Amniotic epithelial cell (primary cell): ENCODE measurements around the gene SUPT3H.

Experiments
- DNase-seq: peaks from one replicate; pipeline ENCODE4 v3.0.0-alpha.2; 2010; ENCODE audit warnings: low read depth

Gene SUPT3H

GRCh38 chr6:45388328-45388727 lies 10.6 kb upstream of the SUPT3H start:
- peak; percentile 56 for DNase-seq

GRCh38 chr6:45387236-45387635 lies 9.5 kb upstream of the SUPT3H start:
- peak; percentile 61 for DNase-seq

GRCh38 chr6:45386501-45386900 lies 8.8 kb upstream of the SUPT3H start:
- no peak for DNase-seq

DNA sequence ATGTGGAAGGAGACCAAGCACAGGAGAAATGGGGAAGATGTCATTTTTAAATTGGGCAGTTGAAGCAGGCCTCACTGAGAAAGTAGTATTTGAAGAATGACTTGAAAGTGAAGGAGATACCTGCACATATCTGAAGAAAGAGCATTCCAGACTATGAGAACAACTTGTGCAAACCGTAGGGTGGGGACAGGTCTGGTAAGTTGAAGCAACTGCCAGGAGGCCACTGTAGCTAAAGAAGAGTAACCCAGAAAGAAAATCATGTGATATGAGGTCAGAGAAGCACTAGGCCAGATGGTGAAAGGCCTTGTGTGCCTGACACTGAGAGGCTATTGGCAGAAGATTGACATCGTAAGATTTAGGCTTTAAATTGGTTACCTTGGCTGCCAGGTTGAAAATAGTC lies 4.7 kb upstream of the SUPT3H start:
- DNase-seq, result no peak

DNA sequence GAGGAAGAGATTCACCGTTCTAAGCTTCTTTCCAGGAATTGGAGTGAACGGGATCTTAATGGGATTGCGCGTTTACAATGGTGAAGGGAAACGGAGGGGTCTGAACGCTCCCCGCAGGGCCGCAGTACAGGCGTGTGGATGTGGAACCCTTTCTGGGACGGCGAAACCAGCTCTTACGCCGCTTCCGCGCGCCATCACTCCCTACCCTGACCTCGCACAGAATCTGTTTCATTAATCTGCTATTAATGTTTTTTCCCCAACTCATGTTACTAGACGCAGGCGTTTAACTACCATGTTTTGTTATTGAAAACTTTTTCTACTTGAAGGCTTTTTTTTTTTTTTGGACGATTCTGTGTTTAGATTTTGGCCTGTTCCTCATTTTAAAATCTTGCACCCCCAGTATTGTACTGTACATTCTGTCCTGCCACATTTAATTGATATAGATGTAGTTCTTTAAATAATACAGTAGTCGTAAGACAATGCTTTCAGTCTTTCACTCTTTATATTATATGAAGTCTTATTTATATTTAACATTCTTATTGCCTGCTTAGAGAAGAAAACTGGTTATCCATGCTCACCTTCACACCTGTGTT lies 696 bp upstream of the SUPT3H start:
- no peak for DNase-seq

DNA sequence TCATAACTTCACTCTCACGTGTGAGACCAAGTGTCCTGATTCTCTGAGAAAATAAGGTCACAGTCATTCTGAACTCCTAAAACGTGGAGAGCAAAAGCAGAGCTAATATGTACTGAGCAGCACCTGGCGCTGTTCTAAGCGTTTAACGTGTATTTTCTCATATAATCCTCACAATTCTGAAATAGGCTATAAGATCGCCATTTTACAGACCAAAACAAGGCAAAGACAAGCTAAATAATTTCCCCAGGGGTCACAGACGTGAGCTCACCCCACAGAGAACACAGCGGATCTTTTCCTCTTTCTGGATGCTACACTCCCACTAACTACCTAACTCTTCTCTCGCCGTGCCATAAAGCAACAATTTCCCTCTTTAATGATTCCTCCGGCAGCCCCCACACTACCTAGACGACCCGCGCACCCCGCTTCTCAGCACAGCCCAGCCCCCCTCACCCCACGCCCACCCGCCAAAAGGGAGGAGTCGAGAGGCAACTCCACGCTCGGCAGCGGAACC lies 636 bp downstream of the SUPT3H start:
- DNase-seq, result no peak

- DNase-seq, result peak; percentile 68
These were observed 1.3 kb downstream of the SUPT3H start for GRCh38 chr6:45376310-45377042.

GRCh38 chr6:45375449-45375848 lies 2.3 kb downstream of the SUPT3H start:
- peak; percentile 43 for DNase-seq

DNA sequence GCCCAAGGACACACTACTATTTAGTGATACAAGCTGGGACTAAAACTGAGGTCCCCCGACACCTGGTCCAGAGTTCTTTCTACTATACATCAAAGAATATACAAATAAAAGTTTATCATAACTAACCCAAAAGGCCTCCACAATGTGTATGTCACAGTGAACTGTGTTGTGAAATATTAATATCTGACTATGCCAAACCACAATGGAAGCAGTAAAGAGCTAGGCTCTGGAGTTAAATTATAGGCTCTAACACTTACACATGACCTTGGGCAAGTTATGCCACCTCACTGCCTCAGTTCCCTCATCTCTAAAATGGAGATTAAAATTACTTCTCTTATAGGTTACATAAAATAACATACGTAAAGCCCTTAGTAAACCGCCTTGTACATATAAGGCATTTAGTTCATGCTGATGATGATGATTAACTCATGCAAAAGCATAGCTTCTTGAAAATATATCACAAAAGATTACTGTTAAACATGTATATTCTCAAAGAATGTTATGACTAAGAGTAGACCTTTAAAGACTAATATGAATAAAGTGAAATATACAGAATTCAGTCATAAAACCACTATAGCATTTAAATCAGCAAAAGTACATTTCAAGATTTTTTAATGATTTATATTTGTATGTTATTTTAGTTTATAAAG lies 5.7 kb downstream of the SUPT3H start:
- peak; percentile 60 for DNase-seq

DNA sequence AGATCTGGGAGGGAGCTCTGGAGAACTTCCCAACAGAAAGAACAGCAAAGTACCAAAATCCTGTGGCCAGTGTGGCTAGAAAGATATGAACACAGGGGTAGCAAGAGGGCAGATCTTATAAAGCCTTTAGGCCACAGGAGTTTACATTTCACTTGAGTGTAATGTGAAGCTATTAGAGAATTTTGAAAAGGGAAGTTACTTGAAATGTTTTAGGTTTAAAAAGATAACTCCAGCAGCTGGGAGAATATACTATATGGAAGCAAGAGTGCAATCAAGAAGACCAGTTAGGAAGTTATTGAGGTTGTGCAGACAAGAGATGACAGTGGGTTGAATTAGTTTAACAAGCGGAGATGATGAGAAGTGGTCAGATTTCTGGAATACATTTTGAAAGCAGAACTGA lies 7.9 kb downstream of the SUPT3H start:
- DNase-seq, result peak; percentile 54

- no peak for DNase-seq
These were observed 9.7 kb downstream of the SUPT3H start for GRCh38 chr6:45367999-45368398.

DNA sequence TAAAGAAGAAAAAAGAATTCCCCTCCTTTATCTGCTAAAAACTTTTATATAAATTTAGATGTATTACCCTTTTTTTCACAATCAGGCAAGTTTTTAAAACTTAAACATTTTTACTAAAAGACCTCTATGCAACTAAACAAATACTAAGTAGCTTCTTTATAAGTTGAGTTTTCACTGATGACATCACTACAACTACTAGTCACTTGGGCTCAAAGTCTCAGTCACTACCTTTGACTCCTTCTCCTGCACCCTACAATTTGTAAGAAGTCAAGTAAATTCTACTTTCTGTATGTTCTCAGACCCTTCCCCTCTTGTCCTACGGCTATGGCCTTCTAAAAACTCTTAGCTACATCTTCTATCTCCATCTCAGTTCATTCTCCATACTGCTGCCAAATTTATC lies 11.2 kb downstream of the SUPT3H start:
- no peak for DNase-seq

DNA sequence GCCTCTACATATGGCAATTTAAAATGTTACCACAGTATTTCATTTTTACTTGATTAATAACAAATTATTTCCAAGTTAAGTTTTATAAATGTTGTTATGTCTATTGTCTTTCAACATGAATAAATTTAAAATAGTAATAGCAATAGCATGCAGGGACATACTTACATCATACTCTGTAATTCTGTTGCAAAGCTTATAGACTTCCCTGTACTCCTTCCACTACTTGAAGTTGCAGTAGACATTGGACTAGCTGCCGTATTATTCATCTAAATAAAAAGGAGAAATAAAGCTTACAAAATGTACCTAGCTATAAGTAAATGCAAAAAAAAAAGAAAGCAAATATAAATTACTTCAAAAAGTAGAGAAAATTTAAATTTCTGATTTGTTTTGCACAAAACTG lies 12.7 kb downstream of the SUPT3H start:
- no peak for DNase-seq

- no peak for DNase-seq
These were observed 13.3 kb downstream of the SUPT3H start for GRCh38 chr6:45364466-45364865.

DNA sequence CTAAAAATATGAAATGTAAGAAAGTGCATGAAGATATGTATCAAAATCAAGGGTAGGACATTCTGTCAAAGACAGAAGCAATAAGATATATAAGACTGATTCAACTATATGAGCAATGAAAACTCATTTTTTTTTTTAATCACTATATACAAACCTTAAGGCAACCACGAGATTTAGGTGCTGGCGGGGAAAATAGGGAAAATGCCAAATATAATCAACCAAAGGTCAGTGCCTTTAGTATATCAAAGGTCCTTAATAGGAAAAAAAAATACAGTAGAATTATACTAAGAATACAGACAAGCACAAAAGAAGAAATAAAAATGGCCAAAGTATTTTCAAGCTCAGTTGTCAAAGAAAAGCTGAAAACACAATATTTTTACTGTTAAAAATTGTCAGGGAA lies 24.1 kb downstream of the SUPT3H start:
- no peak for DNase-seq

DNA sequence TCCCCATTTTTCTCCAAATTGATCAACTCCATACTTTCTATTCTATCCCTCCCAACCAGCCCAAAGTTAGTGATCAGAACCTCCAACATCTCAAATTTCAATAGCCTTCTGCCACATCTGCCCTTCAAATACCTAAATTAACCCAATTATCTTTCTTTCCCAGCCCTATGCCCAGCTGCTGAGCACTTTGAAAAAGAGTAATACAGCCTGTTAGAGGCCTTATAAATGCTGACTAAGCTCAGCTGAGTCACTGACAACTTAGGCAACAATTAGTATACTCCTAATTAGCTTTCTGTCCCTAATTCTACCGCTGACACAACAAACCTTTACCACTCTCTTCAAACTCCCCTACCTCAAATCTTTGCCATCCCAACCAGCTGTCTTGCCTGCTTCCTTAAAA lies 26.1 kb downstream of the SUPT3H start:
- no peak for DNase-seq

- DNase-seq, result no peak
These were observed 26.7 kb downstream of the SUPT3H start for GRCh38 chr6:45351076-45351475.

DNA sequence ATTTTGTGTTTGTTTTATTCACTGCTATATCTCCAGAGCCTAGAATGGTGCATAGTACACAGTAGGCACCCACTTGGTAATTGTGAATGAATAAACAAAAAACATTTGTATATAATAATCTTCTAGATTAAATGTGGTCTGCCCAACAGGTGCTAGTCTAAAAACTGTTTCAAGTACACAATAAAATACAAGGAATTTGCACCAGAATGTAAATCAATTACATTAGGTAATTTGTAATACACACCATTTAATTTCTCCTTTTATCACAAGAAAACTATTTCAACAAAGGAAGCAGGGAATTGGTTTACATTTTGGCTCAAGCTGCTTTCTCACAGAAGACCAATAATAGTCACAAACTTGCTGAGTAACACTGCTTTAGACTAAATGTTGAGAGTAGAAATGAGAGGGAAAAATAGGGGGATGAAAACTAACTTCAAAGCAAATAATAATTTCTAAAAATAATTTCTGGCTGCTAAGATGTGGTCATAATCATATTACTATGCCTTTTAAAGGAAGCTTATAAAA lies 27.5 kb downstream of the SUPT3H start:
- no peak for DNase-seq

GRCh38 chr6:45344900-45345299 lies 32.8 kb downstream of the SUPT3H start:
- DNase-seq, result no peak

- no peak for DNase-seq
These were observed 49.2 kb downstream of the SUPT3H start for GRCh38 chr6:45328523-45328922.

- DNase-seq, result peak; percentile 97
These were observed 49.7 kb downstream of the SUPT3H start, which contains the start of gene RUNX2 for GRCh38 chr6:45327956-45328522. TSS of gene RUNX2 (plus strand) at chr6:45328330. CDS start at chr6:45328727, 397 bp downstream.

- no peak for DNase-seq
These were observed 50.9 kb downstream of the SUPT3H start for GRCh38 chr6:45326698-45327417.
